ENCODE results near the gene HECTD4. TPM values are rescaled to one million over a fixed set of nuclear protein-coding genes. Genes with fewer than 3 reads are reported as not detected.

The HECTD4 gene
- total and polyA plus RNA-seq, 2 experiments from 2014 or later = 29.4 to 33.7 TPM

GRCh38 chr12:112322882-112323547, 59.2 kb downstream of the HECTD4 start:
- Histone ChIP-seq H3K9me3 (ENCODE audit: low read depth) (no peaks in the 10 kb centered on the region), H3K27ac (peak overlapping the region; percentile 10), H3K27me3 (no peaks in the 10 kb centered on the region), H3K4me3 (no peak overlapping the region), H3K4me1 (ENCODE audit: low read depth) (peaks cover 5% of the 10 kb centered on the region), H3K36me3 (peaks cover 7% of the 10 kb centered on the region)
- TF ChIP-seq, protein P1, sequence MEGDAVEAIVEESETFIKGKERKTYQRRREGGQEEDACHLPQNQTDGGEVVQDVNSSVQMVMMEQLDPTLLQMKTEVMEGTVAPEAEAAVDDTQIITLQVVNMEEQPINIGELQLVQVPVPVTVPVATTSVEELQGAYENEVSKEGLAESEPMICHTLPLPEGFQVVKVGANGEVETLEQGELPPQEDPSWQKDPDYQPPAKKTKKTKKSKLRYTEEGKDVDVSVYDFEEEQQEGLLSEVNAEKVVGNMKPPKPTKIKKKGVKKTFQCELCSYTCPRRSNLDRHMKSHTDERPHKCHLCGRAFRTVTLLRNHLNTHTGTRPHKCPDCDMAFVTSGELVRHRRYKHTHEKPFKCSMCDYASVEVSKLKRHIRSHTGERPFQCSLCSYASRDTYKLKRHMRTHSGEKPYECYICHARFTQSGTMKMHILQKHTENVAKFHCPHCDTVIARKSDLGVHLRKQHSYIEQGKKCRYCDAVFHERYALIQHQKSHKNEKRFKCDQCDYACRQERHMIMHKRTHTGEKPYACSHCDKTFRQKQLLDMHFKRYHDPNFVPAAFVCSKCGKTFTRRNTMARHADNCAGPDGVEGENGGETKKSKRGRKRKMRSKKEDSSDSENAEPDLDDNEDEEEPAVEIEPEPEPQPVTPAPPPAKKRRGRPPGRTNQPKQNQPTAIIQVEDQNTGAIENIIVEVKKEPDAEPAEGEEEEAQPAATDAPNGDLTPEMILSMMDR (IDR thresholded peaks at IDR 0.05; ENCODE audit: low read depth, low read length) = no peak
- no peak for DNase-seq (ENCODE audit: low read depth in 1 of 2, low spot score in 1 of 2)

DNA sequence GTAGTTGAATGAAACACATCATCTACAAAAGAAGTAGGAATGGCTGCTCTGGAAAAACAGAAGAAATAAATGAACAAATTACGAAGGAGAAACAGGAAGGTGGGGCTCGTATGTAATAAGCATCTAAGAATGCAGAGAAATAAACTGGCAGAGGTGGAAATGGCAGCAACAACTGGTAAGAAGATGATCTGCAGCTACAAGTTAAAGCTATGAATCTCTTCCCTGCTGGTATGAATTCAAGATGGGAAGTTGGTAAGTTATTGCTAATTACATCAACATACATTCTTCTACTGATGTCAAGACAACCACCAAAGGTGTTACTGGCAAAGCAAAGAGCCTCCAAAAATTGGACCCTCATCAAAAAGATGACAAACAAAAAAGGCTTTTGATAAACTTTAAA, 59.8 kb downstream of the HECTD4 start:
- H3K4me1 ChIP-seq (ENCODE audit: low read depth) = peaks cover 5% of the 10 kb centered on the region
- peaks cover 7% of the 10 kb centered on the region for H3K36me3 ChIP-seq
- H3K9me3 ChIP-seq (ENCODE audit: low read depth) = no peaks in the 10 kb centered on the region
- TF ChIP-seq, protein P1 (IDR thresholded peaks at IDR 0.05; ENCODE audit: low read depth, low read length) = no peak
- no peak overlapping the region for H3K27ac ChIP-seq
- H3K4me3 ChIP-seq = no peak overlapping the region
- no peak for DNase-seq (ENCODE audit: low read depth in 1 of 2, low spot score in 1 of 2)
- H3K27me3 ChIP-seq = no peaks in the 10 kb centered on the region

- H3K9me3 ChIP-seq (ENCODE audit: low read depth) = no peaks in the 10 kb centered on the region
- no peaks in the 10 kb centered on the region for H3K27me3 ChIP-seq
- DNase-seq (ENCODE audit: low read depth in 1 of 2, low spot score in 1 of 2) = no peak
- H3K36me3 ChIP-seq = peaks cover 7% of the 10 kb centered on the region
- TF ChIP-seq, protein P1 (IDR thresholded peaks at IDR 0.05; ENCODE audit: low read depth, low read length) = no peak
- no peak overlapping the region for H3K4me3 ChIP-seq
- H3K27ac ChIP-seq = peak overlapping the region; percentile 24
- peaks cover 5% of the 10 kb centered on the region for H3K4me1 ChIP-seq (ENCODE audit: low read depth)
Measured at GRCh38 chr12:112321245-112321644, 61.0 kb downstream of the HECTD4 start.

- Histone ChIP-seq H3K9me3 (ENCODE audit: low read depth) (no peaks in the 10 kb centered on the region), H3K36me3 (peaks cover 7% of the 10 kb centered on the region), H3K4me1 (ENCODE audit: low read depth) (no peaks in the 10 kb centered on the region), H3K27ac (no peak overlapping the region), H3K4me3 (no peak overlapping the region), H3K27me3 (no peaks in the 10 kb centered on the region)
- DNase-seq (ENCODE audit: low read depth in 1 of 2, low spot score in 1 of 2) = no peak
- TF ChIP-seq, protein P1 (IDR thresholded peaks at IDR 0.05; ENCODE audit: low read depth, low read length) = no peak
Measured at GRCh38 chr12:112319395-112319794, 62.8 kb downstream of the HECTD4 start.

GRCh38 chr12:112317481-112317880, 64.8 kb downstream of the HECTD4 start:
- Histone ChIP-seq H3K36me3 (peaks cover 20% of the 10 kb centered on the region), H3K27ac (no peak overlapping the region), H3K4me1 (ENCODE audit: low read depth) (no peaks in the 10 kb centered on the region), H3K4me3 (no peak overlapping the region), H3K27me3 (no peaks in the 10 kb centered on the region), H3K9me3 (ENCODE audit: low read depth) (no peaks in the 10 kb centered on the region)
- TF ChIP-seq, protein P1 (IDR thresholded peaks at IDR 0.05; ENCODE audit: low read depth, low read length) = no peak
- DNase-seq (ENCODE audit: low read depth in 1 of 2, low spot score in 1 of 2) = no peak
